Epithelial cell of esophagus (primary cell): ENCODE data around the gene PHF21A.
"Not testable (repeated sequence)": the region's sequence is repeated elsewhere in the genome, so short reads cannot be mapped to it uniquely, and the experiment has no call there.

Experiments used
- DNase-seq: peaks from one replicate; pipeline ENCODE4 v3.0.0; 2010; ENCODE audit warnings: low read depth
- H3K4me3 ChIP-seq: 2 replicates; pipeline ENCODE4 v1.5.1; 2011; ENCODE audit warnings: mild to moderate bottlenecking, low read length, control low read depth
- TF ChIP-seq, protein P1 (sequence below): IDR thresholded peaks from 2 replicates; pipeline ENCODE4 v1.5.1; 2011; ENCODE audit warnings: low read depth, mild to moderate bottlenecking, low read length, control low read depth, inconsistent platforms; ENCODE audit not compliant: insufficient read depth; ENCODE audit errors: missing control alignments

The PHF21A gene

DNA sequence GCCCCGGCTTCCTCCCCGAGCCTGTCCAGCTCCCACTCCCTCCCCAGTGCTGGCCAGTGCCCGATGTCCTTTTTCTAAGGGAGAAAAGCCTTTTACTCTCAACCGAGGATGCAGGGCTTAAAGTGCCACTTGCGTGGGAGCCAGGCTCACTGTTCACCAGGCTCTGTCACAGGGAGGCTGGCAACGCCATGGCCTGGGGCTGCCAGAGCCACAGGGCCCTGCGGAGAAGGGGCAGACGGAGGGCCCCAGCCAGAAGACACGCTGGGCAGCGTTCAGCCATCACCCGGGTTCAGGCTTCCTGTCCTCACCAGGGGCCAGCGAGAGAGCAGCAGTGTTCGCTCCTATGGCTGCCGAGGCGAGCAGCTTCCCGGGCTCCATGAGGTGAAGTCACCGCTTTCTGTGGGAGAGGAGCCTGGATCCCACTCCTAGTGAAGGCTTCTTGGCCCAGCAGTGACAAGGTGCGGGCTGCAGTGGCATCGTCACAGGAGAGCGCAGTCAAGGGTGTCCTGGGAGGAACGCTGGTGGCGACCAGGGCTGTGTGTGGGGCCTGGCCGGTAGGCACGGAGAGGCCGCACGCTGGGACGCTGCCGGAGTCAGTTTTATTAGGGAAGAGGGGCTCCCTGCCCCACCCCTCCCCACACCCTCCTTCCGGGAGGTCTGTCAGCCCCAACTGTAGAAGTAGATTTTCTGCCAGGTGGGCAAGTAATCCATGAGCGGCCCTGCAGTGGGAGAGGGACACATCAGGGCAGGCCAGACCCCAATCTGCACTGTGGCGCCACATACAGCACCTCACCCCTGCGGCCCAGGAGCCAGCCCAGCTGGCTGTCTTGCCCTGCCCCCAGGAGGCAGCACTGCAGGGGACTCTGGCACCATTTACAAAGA lies 211.4 kb downstream of the PHF21A start:
- TF ChIP-seq, protein P1, sequence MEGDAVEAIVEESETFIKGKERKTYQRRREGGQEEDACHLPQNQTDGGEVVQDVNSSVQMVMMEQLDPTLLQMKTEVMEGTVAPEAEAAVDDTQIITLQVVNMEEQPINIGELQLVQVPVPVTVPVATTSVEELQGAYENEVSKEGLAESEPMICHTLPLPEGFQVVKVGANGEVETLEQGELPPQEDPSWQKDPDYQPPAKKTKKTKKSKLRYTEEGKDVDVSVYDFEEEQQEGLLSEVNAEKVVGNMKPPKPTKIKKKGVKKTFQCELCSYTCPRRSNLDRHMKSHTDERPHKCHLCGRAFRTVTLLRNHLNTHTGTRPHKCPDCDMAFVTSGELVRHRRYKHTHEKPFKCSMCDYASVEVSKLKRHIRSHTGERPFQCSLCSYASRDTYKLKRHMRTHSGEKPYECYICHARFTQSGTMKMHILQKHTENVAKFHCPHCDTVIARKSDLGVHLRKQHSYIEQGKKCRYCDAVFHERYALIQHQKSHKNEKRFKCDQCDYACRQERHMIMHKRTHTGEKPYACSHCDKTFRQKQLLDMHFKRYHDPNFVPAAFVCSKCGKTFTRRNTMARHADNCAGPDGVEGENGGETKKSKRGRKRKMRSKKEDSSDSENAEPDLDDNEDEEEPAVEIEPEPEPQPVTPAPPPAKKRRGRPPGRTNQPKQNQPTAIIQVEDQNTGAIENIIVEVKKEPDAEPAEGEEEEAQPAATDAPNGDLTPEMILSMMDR, result no peak
- DNase-seq, result no peak
- H3K4me3 ChIP-seq, result no peak overlapping the region

DNA sequence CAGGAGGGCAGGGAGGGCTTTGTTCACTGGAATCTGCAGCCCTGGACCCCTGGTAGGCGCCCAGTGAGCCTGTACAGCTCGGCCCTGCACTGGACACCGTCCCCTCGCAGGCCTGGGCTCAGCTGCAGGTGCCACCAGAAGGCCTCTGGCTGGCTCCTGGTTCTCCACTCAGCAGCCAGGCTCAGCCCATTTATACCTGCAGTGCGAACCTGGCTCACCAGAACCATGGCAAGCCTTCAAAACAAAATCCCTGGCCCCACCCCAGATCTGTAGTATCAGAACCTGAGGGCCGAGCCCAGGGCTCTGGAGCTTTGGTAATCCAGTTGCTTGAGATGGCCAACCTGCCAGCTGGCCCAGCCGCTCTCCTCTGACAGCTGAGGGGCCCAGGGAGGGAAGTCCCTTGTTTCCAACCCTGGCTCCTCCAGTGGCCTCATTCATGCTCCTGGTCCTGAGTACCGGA lies 213.3 kb downstream of the PHF21A start:
- TF ChIP-seq, protein P1, result no peak
- H3K4me3 ChIP-seq, result no peak overlapping the region
- no peak for DNase-seq

DNA sequence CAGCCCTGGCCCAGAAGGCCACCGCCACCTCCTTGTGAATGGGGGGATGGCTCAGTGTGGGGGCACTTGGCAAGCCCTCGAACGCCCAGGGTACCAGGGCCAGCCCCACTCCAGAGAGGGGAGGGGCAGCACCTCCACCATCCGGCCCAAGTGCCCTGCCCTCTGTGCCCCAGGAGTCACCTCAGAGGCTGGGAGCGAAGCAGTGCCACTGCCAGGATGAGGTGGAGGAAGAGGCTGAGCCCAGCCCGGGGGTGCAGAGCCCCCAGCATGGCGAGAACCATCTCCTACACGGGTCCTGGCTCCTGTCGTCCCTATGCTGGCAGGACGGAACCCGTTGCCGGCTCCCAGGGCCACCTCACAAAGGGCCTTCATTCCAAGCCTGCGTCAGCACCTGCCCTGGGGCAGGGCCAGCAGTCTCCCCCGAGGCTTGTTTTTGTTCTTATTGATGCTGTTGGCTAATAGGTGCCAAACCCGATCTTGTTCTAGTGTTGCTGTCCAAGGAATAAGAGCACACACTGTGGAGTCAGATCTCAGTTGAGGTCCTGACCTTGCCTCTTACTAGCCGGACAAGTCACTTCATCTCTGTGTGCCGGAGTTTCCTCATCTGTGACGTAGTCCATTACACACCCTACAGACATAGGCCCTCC lies 214.2 kb downstream of the PHF21A start, which contains the start of gene FREY1:
Gene FREY1, minus strand, starts transcription at position 307 of the 647 bp plus-strand sequence. Its CDS starts 26 bp downstream, at position 281.
- no peak within 1 kb of the TSS for H3K4me3 ChIP-seq
- TF ChIP-seq, protein P1, result no peak
- no peak for DNase-seq

DNA sequence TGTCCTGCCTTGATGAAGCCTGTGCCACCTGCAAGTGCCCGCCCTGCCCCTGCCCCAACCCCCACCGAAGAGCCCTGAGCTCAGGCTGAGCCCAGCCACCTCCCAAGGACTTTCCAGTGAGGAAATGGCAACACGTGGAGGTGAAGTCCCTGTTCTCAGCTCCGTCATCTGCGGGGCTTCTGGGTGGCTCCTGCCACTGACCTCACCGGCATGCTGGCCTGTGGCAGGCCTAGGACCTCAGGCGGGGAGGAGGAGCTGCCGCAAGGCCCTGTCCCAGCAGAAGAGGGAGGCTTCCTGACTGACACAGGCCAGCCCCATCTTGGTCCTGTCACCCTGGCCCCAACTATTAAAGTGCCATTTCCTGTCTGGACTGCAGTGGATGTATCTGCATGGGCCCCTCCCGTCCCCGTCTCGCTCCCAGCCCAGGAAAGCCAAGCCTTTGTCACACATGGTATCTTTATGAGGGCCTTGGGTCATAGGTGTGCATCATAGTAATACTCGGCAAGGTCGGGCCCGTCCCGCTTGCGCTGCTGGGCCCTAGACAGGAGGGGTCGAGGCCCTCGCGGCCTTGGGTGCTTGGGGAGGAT lies 215.1 kb downstream of the PHF21A start:
- no peak for DNase-seq
- TF ChIP-seq, protein P1, result no peak
- no peak overlapping the region for H3K4me3 ChIP-seq

GRCh38 chr11:45905576-45905975 lies 215.7 kb downstream of the PHF21A start:
- not testable (repeated sequence) for H3K4me3 ChIP-seq, DNase-seq

GRCh38 chr11:45905095-45905494 lies 216.2 kb downstream of the PHF21A start:
- no peak for DNase-seq
- no peak overlapping the region for H3K4me3 ChIP-seq
- TF ChIP-seq, protein P1, result no peak

GRCh38 chr11:45904309-45904915 lies 216.8 kb downstream of the PHF21A start:
- no peak overlapping the region for H3K4me3 ChIP-seq
- TF ChIP-seq, protein P1, result no peak
- DNase-seq, result no peak
